CD4-positive, alpha-beta memory T cell (primary cell): ENCODE data around the gene LRIT1. TPM values are rescaled to one million over a fixed set of nuclear protein-coding genes. Genes with fewer than 3 reads are reported as not detected.

Source experiments
- CTCF ChIA-PET: fragments of 350-600 bp; sonication (Branson Sonifier 250); formaldehyde crosslinking; loops from one replicate; lab custom pipeline; 2021; ENCODE audit warnings: inconsistent platforms; ENCODE audit not compliant: partially characterized antibody; lab: Charles Lee
- POLR2A ChIA-PET: fragments of 350-600 bp; sonication (Branson Sonifier 250); formaldehyde crosslinking; loops from one replicate; lab custom pipeline; 2021; ENCODE audit not compliant: partially characterized antibody; lab: Charles Lee
- DNase-seq, 5 donors: peaks; one replicate each; pipeline versions ENCODE4 v3.0.0 to v3.0.0-alpha.2; 2020 to 2022; ENCODE audit warnings: mixed read lengths in 1 of 5
- H3K27ac ChIP-seq: one replicate; pipeline ENCODE4 v1.7.0; 2013; ENCODE audit warnings: low read depth, low read length
- H3K27me3 ChIP-seq: 2 replicates; pipeline ENCODE4 v1.7.0; 2013; ENCODE audit warnings: mild to moderate bottlenecking, low read length, moderate library complexity; ENCODE audit not compliant: insufficient read depth
- H3K36me3 ChIP-seq: 2 replicates; pipeline ENCODE4 v1.7.0; 2013; ENCODE audit warnings: mild to moderate bottlenecking, low read length, moderate library complexity; ENCODE audit not compliant: insufficient read depth
- H3K4me1 ChIP-seq: 2 replicates; pipeline ENCODE4 v1.7.0; 2013; ENCODE audit warnings: mild to moderate bottlenecking, low read length, moderate library complexity; ENCODE audit not compliant: insufficient read depth
- H3K4me3 ChIP-seq, 2 donors: one replicate each; pipeline ENCODE4 v1.7.0; 2013; ENCODE audit warnings: low read length in 2 of 2, mild to moderate bottlenecking in 1 of 2
- H3K9me3 ChIP-seq, 2 donors: one replicate each; pipeline ENCODE4 v1.7.0; 2013; ENCODE audit warnings: low read length in 2 of 2, control low read depth in 1 of 2; ENCODE audit not compliant: control insufficient read depth in 1 of 2
- H3K27ac Mint-ChIP-seq, 7 donors: one replicate each; pipeline ENCODE4 v1.8.0; 2020 to 2021; ENCODE audit warnings: mixed read lengths in 7 of 7, mild to moderate bottlenecking in 6 of 7, inconsistent platforms in 3 of 7, moderate library complexity in 3 of 7
- H3K27me3 Mint-ChIP-seq, 2 donors: one replicate each; pipeline ENCODE4 v1.8.0; 2020 to 2021; ENCODE audit warnings: mixed read lengths in 2 of 2
- H3K36me3 Mint-ChIP-seq, 2 donors: one replicate each; pipeline ENCODE4 v1.8.0; 2020 to 2021; ENCODE audit warnings: mixed read lengths in 2 of 2, inconsistent platforms in 1 of 2, mild to moderate bottlenecking in 1 of 2
- H3K4me1 Mint-ChIP-seq, 4 donors: one replicate each; pipeline ENCODE4 v1.8.0; 2020 to 2021; ENCODE audit warnings: mixed read lengths in 4 of 4, mild to moderate bottlenecking in 1 of 4
- H3K4me3 Mint-ChIP-seq, 8 donors: one replicate each; pipeline ENCODE4 v1.8.0; 2020 to 2021; ENCODE audit warnings: mixed read lengths in 8 of 8, mild to moderate bottlenecking in 7 of 8, moderate library complexity in 6 of 8, inconsistent platforms in 3 of 8
- H3K9me3 Mint-ChIP-seq, 8 donors: one replicate each; pipeline ENCODE4 v1.8.0; 2020 to 2021; ENCODE audit warnings: mixed read lengths in 8 of 8, mild to moderate bottlenecking in 5 of 8, inconsistent platforms in 3 of 8, moderate library complexity in 1 of 8
- intact Hi-C: fragments of 100-400 bp; cut with micrococcal nuclease; formaldehyde crosslinking; loops from one replicate; pipeline ENCODE4 v1.15.1; 2023
- polyA plus RNA-seq, 2 donors: library from polyadenylated mRNA; unstranded; fragments of 300-500 nt; fragmentation: Illumina TruSeq; gene quantifications; one replicate each; pipeline ENCODE4 v1.2.3, GENCODE V29; 2021
- total RNA-seq, 2 experiments: library from RNA; stranded (reverse); gene quantifications; one replicate each; pipeline ENCODE4 v1.2.3, GENCODE V29; 2021

Gene LRIT1
- total and polyA plus RNA-seq, 4 experiments from 2014 or later = not detected

DNA sequence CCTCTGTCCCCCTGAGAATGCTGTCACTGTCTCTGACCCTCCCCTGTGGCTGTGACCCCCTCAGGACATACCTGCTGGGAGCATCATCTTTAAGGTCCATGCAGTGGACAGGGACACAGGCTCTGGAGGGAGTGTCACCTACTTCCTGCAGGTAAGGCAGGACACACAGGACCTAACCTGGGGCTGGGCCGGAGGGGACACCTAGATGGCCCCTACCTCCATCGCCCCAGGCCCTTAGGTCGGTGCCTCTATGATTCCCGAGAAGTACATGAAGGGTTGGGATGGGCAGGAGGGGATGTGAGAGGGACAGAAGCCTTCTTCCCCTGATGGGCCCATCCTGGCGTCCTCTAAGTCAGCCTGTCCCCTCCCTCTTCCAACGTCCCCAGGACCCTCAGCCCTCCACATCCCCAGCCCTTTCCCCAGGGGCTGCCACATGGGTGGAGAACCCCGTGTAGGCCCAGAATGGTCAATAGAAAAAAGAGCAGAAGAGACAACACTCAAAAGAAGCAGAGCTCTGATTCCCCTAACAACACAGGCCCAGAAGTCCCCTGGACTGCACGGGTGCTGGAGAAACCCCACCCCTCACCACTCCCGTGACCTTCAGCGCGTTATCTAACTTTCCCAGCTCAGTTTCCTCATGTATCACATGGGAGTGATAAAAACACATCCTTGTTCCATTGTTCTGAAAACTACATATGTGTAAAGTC lies 40.7 kb downstream of the LRIT1 start:
- intact Hi-C loops = no loop called here
- no peak for DNase-seq
- CTCF ChIA-PET = interaction anchor here (1.7 kb wide), 1 partner anchor 53 kb away, joined by 6 read pairs; no protein-coding TSS in a partner anchor
- Mint-ChIP-seq H3K4me1 (peaks cover 0 to 8% (median 1%) of the 10 kb centered on the region in 4 donors), H3K36me3 (no peaks in the 10 kb centered on the region), H3K27me3 (peaks cover 11 to 25% of the 10 kb centered on the region in 2 donors), H3K9me3 (no peaks in the 10 kb centered on the region), H3K27ac (no peak overlapping the region), H3K4me3 (no peak overlapping the region)
- no peaks in the 10 kb centered on the region for H3K9me3 ChIP-seq
- peaks cover 7% of the 10 kb centered on the region for H3K27me3 ChIP-seq
- no peaks in the 10 kb centered on the region for H3K36me3 ChIP-seq
- H3K4me1 ChIP-seq = no peaks in the 10 kb centered on the region
- no peak overlapping the region for H3K27ac ChIP-seq
- POLR2A ChIA-PET = no interaction called here
- H3K4me3 ChIP-seq = no peak overlapping the region

DNA sequence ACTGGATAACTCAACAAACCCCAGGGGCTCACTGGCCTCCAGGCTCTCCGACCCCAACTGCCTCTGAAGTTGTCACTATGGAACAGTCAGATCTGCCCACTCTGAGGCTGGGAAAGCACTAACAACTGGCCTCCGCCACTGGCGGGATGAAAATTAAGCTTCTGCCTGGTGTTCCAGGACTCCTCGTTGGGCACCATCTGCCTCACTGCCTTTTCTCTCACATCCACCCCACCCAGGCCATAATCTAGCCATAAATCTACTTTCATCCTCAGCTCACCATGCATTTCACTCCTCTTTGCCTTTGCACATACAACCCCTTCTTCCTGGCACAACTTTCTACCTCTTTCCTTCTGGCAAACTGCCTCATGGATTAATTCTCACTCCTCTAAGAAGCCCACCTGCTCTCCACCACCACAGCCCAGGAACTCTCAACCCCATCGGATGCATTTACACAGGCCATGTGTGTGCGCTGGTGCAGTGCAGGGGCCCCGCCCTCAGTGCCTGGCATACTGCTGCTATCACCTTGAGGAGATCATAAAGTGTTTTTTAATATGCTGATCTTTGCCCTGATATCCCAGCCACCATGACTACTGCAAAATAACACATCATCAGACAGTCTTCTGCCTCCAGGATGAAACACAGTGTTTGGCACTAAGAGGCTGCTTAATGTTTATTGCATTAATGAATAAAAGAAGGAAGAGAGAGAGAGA lies 43.0 kb downstream of the LRIT1 start:
- Histone ChIP-seq H3K9me3 (no peaks in the 10 kb centered on the region), H3K4me1 (peaks cover 11% of the 10 kb centered on the region), H3K27ac (no peak overlapping the region), H3K4me3 (no peak overlapping the region), H3K36me3 (no peaks in the 10 kb centered on the region), H3K27me3 (peaks cover 13% of the 10 kb centered on the region)
- Mint-ChIP-seq H3K27ac (peak overlapping the region in 1 of 7 donors; percentile 39), H3K4me3 (no peak overlapping the region), H3K27me3 (peaks cover 16 to 25% of the 10 kb centered on the region in 2 donors), H3K4me1 (peaks cover 1 to 12% (median 4%) of the 10 kb centered on the region in 4 donors), H3K36me3 (no peaks in the 10 kb centered on the region), H3K9me3 (no peaks in the 10 kb centered on the region)
- CTCF ChIA-PET = no interaction called here
- intact Hi-C loops = no loop called here
- POLR2A ChIA-PET = no interaction called here
- no peak for DNase-seq

DNA sequence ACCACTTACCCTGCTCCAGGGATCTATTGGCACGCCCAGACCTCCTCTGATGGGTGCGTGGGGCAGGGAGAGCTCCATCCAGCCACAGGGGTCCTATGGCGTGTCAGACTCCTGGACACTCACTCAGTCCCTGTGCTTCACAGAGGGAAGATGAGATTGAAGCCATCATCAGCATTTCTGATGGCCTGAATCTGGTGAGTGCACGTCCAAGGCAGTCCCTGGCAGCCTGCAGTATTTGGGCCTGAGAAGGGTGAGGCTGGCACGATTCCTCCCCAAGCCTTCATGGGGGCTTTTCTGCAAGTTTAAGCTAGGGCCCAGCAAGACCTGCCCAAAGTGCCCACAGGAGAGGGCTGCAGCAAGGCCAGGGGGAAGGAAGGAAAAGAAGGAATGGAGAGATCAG lies 43.7 kb downstream of the LRIT1 start:
- Histone ChIP-seq H3K36me3 (no peaks in the 10 kb centered on the region), H3K27me3 (peaks cover 13% of the 10 kb centered on the region), H3K27ac (no peak overlapping the region), H3K4me1 (peaks cover 11% of the 10 kb centered on the region), H3K9me3 (no peaks in the 10 kb centered on the region), H3K4me3 (no peak overlapping the region)
- H3K4me3 Mint-ChIP-seq = no peak overlapping the region
- CTCF ChIA-PET = no interaction called here
- H3K4me1 Mint-ChIP-seq = peaks cover 1 to 12% (median 4%) of the 10 kb centered on the region in 4 donors
- no peak for DNase-seq
- peaks cover 19 to 27% of the 10 kb centered on the region in 2 donors for H3K27me3 Mint-ChIP-seq
- H3K9me3 Mint-ChIP-seq = no peaks in the 10 kb centered on the region
- no peak overlapping the region for H3K27ac Mint-ChIP-seq
- POLR2A ChIA-PET = no interaction called here
- no peaks in the 10 kb centered on the region for H3K36me3 Mint-ChIP-seq
- intact Hi-C loops = no loop called here

DNA sequence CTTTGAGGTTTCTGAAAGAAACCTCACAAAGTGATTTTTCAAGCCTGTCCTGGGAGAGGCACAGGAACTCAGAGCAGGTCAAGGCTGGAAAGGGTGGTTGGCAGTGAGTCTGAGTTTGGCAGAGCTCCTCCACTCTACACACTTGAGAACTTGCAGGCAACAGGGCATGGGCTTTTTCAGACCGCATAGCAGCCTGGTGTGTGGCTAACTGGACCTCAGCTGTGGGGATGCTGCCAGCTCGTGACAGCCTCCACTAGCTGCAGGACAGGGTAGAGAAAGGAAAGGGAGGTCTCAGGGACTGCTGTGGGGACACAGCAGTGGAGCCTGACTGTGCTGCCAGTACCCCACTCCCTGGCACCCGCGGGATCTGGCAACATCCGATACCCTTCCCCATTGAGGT lies 44.4 kb downstream of the LRIT1 start:
- peaks cover 1 to 12% (median 4%) of the 10 kb centered on the region in 4 donors for H3K4me1 Mint-ChIP-seq
- H3K36me3 Mint-ChIP-seq = no peaks in the 10 kb centered on the region
- Histone ChIP-seq H3K27me3 (peaks cover 13% of the 10 kb centered on the region), H3K9me3 (no peaks in the 10 kb centered on the region), H3K36me3 (no peaks in the 10 kb centered on the region), H3K4me3 (no peak overlapping the region), H3K27ac (no peak overlapping the region), H3K4me1 (peaks cover 11% of the 10 kb centered on the region)
- ChIA-PET CTCF (interaction anchor here (1.3 kb wide), 1 partner anchor 8 kb away, joined by 4 read pairs; no protein-coding TSS in a partner anchor), POLR2A (no interaction called here)
- intact Hi-C loops = no loop called here
- H3K27me3 Mint-ChIP-seq = peaks cover 19 to 25% of the 10 kb centered on the region in 2 donors
- H3K4me3 Mint-ChIP-seq = no peak overlapping the region
- no peak for DNase-seq
- no peaks in the 10 kb centered on the region for H3K9me3 Mint-ChIP-seq
- H3K27ac Mint-ChIP-seq = no peak overlapping the region

DNA sequence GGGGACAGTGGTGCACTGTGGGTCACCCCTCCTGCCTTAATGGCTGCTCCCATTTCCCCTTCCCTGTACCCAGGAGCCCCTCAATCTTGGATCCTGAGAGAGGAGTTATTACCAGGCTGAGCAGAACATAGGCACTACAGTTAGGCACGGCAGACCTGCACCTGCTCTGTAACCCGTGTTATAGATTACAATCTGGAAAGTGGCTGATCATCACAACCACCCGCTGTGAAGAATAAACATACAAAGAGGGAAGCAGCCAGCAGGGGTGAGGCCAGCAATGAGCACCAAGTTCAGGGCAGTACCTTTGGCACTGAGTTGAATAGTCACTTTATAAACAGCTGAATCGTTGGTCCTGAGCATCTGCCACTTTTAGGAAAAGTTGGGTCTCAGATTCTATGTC lies 45.3 kb downstream of the LRIT1 start:
- Histone ChIP-seq H3K4me3 (no peak overlapping the region), H3K9me3 (no peaks in the 10 kb centered on the region), H3K27ac (no peak overlapping the region), H3K27me3 (peaks cover 13% of the 10 kb centered on the region), H3K4me1 (peaks cover 17% of the 10 kb centered on the region), H3K36me3 (no peaks in the 10 kb centered on the region)
- Mint-ChIP-seq H3K27ac (no peak overlapping the region), H3K4me1 (peaks cover 6 to 17% (median 9%) of the 10 kb centered on the region in 4 donors), H3K9me3 (no peaks in the 10 kb centered on the region), H3K36me3 (no peaks in the 10 kb centered on the region), H3K27me3 (peaks cover 19 to 27% of the 10 kb centered on the region in 2 donors), H3K4me3 (peak overlapping the region in 2 of 8 donors; percentile 30 to 37)
- no peak for DNase-seq
- intact Hi-C loops = no loop called here
- ChIA-PET CTCF (interaction anchor here (1.3 kb wide), 1 partner anchor 9 kb away, joined by 4 read pairs; no protein-coding TSS in a partner anchor), POLR2A (no interaction called here)

DNA sequence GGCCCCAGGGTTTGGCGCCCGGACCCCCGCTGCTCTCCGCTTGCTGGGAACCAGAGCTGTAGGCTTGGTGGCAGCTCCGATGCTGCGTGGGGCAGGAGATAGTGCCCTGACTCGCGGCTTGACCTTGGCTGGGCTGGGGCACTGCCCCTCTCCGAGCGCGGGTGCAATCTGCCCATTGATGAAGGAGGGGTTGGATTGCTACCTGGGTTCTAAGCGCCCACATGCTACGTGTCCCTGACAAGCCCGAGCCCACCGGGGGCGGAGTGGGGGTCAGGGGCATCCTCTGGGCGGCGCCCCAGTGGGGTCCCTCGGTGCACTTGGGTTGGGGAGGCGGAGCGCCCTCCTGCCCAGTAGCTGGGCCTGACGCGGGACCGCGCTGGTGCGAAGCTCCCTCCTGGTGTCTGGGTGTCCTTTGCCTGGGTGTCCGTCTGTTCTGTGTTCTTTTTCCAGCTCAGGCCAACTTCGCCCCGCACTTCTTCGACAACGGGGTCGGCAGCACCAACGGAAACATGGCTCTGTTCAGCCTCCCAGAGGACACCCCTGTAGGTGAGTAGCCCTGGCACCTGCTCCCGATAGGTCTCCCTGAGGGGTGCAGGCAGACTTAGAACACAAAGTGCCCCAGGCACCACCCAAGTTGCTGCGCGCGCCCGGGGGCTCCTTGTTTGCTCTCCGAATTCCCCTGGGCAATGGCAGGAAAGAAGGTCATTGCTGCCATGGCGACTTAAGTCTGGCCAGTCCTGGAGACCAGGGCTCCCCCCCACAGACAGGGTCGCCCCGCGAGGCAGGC lies 46.1 kb downstream of the LRIT1 start:
- H3K4me3 ChIP-seq = peak overlapping the region in 1 of 2 donors; percentile 32
- DNase-seq = no peak
- Mint-ChIP-seq H3K9me3 (no peaks in the 10 kb centered on the region), H3K4me1 (peaks cover 9 to 26% (median 12%) of the 10 kb centered on the region in 4 donors), H3K36me3 (no peaks in the 10 kb centered on the region), H3K27ac (no peak overlapping the region), H3K27me3 (peaks cover 19 to 26% of the 10 kb centered on the region in 2 donors), H3K4me3 (peak overlapping the region; percentile 40 to 81 (median 59))
- H3K27me3 ChIP-seq = peaks cover 13% of the 10 kb centered on the region
- no peaks in the 10 kb centered on the region for H3K9me3 ChIP-seq
- intact Hi-C loops = no loop called here
- H3K36me3 ChIP-seq = no peaks in the 10 kb centered on the region
- H3K4me1 ChIP-seq = peaks cover 24% of the 10 kb centered on the region
- ChIA-PET CTCF (no interaction called here), POLR2A (no interaction called here)
- H3K27ac ChIP-seq = no peak overlapping the region
